ENCODE measurements around the gene TRIM15. TPM values are rescaled to one million over a fixed set of nuclear protein-coding genes. Genes with fewer than 3 reads are reported as not detected.

TRIM15 gene
- total and polyA plus RNA-seq, 4 donors: 0.01 to 0.06 TPM; not detected in 2

- Histone ChIP-seq H3K27ac (ENCODE audit: low read depth in 1 of 2, low read length in 1 of 2) (no peak overlapping the region), H3K9ac (ENCODE audit: insufficient read depth in 1 of 2, low read length in 2 of 2) (no peak overlapping the region), H3K36me3 (ENCODE audit: control insufficient read depth in 4 of 4, insufficient read depth in 4 of 4, low read length in 4 of 4) (peaks cover 0 to 7% (median 2%) of the 10 kb centered on the region in 4 donors), H3K4me1 (ENCODE audit: control insufficient read depth in 5 of 5, insufficient read depth in 5 of 5, low read length in 5 of 5) (peaks cover 15 to 23% (median 20%) of the 10 kb centered on the region in 5 donors), H3K4me3 (no peak overlapping the region), H3K9me3 (ENCODE audit: control insufficient read depth in 4 of 4, insufficient read depth in 3 of 4, low read length in 3 of 4) (no peaks in the 10 kb centered on the region), H3K27me3 (ENCODE audit: control insufficient read depth in 3 of 3, insufficient read depth in 3 of 3, low read length in 2 of 3) (no peaks in the 10 kb centered on the region)
- DNase-seq (no peak), ATAC-seq (ENCODE audit: insufficient read depth, low FRiP score) (no peak)
- TF ChIP-seq CTCF (IDR thresholded peaks at IDR 0.05; ENCODE audit: control extremely low read depth, extremely low read depth): no peak
- WGBS, 2 donors: 77 to 89% methylated on average over 7 of the region's 7 CpGs
Measured at GRCh38 chr6:30206152-30206551, 42.8 kb downstream of the TRIM15 start.

GRCh38 chr6:30206799-30207618 is 43.7 kb downstream of the TRIM15 start:
- H3K9me3 ChIP-seq (ENCODE audit: control insufficient read depth in 4 of 4, insufficient read depth in 3 of 4, low read length in 3 of 4): no peaks in the 10 kb centered on the region
- peak overlapping the region in 1 of 2 donors; percentile 44 for H3K9ac ChIP-seq (ENCODE audit: insufficient read depth in 1 of 2, low read length in 2 of 2)
- H3K4me3 ChIP-seq: no peak overlapping the region
- H3K27ac ChIP-seq (ENCODE audit: low read depth in 1 of 2, low read length in 1 of 2): peak overlapping the region in 1 of 2 donors; percentile 89
- DNase-seq (peak in 2 of 3 donors; percentile 31 to 57), ATAC-seq (ENCODE audit: insufficient read depth, low FRiP score) (peak; percentile 49)
- no peaks in the 10 kb centered on the region for H3K27me3 ChIP-seq (ENCODE audit: control insufficient read depth in 3 of 3, insufficient read depth in 3 of 3, low read length in 2 of 3)
- H3K4me1 ChIP-seq (ENCODE audit: control insufficient read depth in 5 of 5, insufficient read depth in 5 of 5, low read length in 5 of 5): peaks cover 14 to 31% (median 26%) of the 10 kb centered on the region in 5 donors
- WGBS, 2 donors: 40 to 62% methylated on average over 11 of the region's 11 CpGs
- H3K36me3 ChIP-seq (ENCODE audit: control insufficient read depth in 4 of 4, insufficient read depth in 4 of 4, low read length in 4 of 4): peaks cover 0 to 7% (median 2%) of the 10 kb centered on the region in 4 donors
- TF ChIP-seq CTCF (IDR thresholded peaks at IDR 0.05; ENCODE audit: control extremely low read depth, extremely low read depth): no peak

GRCh38 chr6:30207619-30208295 is 44.4 kb downstream of the TRIM15 start:
- Histone ChIP-seq H3K27ac (ENCODE audit: low read depth in 1 of 2, low read length in 1 of 2) (peak overlapping the region in 1 of 2 donors; percentile 89), H3K27me3 (ENCODE audit: control insufficient read depth in 3 of 3, insufficient read depth in 3 of 3, low read length in 2 of 3) (no peaks in the 10 kb centered on the region), H3K36me3 (ENCODE audit: control insufficient read depth in 4 of 4, insufficient read depth in 4 of 4, low read length in 4 of 4) (peaks cover 0 to 7% (median 2%) of the 10 kb centered on the region in 4 donors), H3K4me3 (no peak overlapping the region), H3K9me3 (ENCODE audit: control insufficient read depth in 4 of 4, insufficient read depth in 3 of 4, low read length in 3 of 4) (no peaks in the 10 kb centered on the region), H3K4me1 (ENCODE audit: control insufficient read depth in 5 of 5, insufficient read depth in 5 of 5, low read length in 5 of 5) (peaks cover 16 to 37% (median 29%) of the 10 kb centered on the region in 5 donors), H3K9ac (ENCODE audit: insufficient read depth in 1 of 2, low read length in 2 of 2) (peak overlapping the region in 1 of 2 donors; percentile 44)
- no peak for TF ChIP-seq CTCF (IDR thresholded peaks at IDR 0.05; ENCODE audit: control extremely low read depth, extremely low read depth)
- ATAC-seq (ENCODE audit: insufficient read depth, low FRiP score) (no peak), DNase-seq (peak in 2 of 3 donors; percentile 9 to 24)
- 54 to 77% methylated on average over 4 of the region's 4 CpGs for WGBS, 2 donors

All from lung (tissue), 12 donors.